K562 (cell line): ENCODE results near the gene GRIK1. TPM values are rescaled to one million over a fixed set of nuclear protein-coding genes. Genes with fewer than 3 reads are reported as not detected.
A peak's percentile ranks its signal among the peaks of the same experiment; 100 is the strongest.

Experiments
- ARHGAP35 ChIP-seq: fragments of 450-650 bp; IDR thresholded peaks from 2 replicates; pipeline ENCODE4 v1.6.1; 2018; ENCODE audit not compliant: partially characterized antibody
- ARID4B ChIP-seq: sonication (generic); formaldehyde crosslinking; IDR thresholded peaks from 2 replicates; pipeline ENCODE4 v1.8.0; 2022; ENCODE audit warnings: mild to moderate bottlenecking, missing genetic modification reagents
- HLTF ChIP-seq: fragments of 450-650 bp; IDR thresholded peaks from 2 replicates; pipeline ENCODE4 v1.6.1; 2016
- HSF4 ChIP-seq: fragments of 250-450 bp; sonication (Bioruptor Pico); IDR thresholded peaks from 2 replicates; pipeline ENCODE4 v2.1.2; 2022; ENCODE audit warnings: mild to moderate bottlenecking, moderate library complexity, borderline replicate concordance
- LARP7 ChIP-seq: fragments of 450-650 bp; IDR thresholded peaks from 2 replicates; pipeline ENCODE4 v1.6.1; 2016
- MGA ChIP-seq: fragments of 450-650 bp; IDR thresholded peaks from 2 replicates; pipeline ENCODE4 v1.6.1; 2016; ENCODE audit warnings: mild to moderate bottlenecking, moderate library complexity
- NRF1 ChIP-seq, 2 experiments: fragments of 450-650 bp; IDR thresholded peaks in 1 of 2; conservative IDR thresholded peaks in 1 of 2; 2 replicates each; pipeline ENCODE4 v1.6.1; 2014; ENCODE audit warnings: mild to moderate bottlenecking in 2 of 2
- PURB ChIP-seq: sonication (generic); formaldehyde crosslinking; IDR thresholded peaks from 2 replicates; pipeline ENCODE4 v1.9.0; 2021; ENCODE audit warnings: low read depth, mild to moderate bottlenecking, missing genetic modification reagents
- ZBTB9 ChIP-seq: fragments of 450-650 bp; formaldehyde crosslinking; IDR thresholded peaks from 2 replicates; pipeline ENCODE4 v1.4.0; 2020; ENCODE audit warnings: mild to moderate bottlenecking, moderate library complexity
- ZEB2 ChIP-seq: fragments of 450-650 bp; IDR thresholded peaks from 2 replicates; pipeline ENCODE4 v1.6.1; 2016
- ZNF76 ChIP-seq: fragments of 250-450 bp; sonication (Bioruptor Pico); IDR thresholded peaks from 2 replicates; pipeline ENCODE4 v1.4.0; 2020; ENCODE audit warnings: mild to moderate bottlenecking, moderate library complexity, borderline replicate concordance
- polyA plus RNA-seq, 8 experiments: library from polyadenylated mRNA; depleted of rRNA in 4 of 8; stranded (reverse) in 5 of 8; unstranded in 3 of 8; fragments of >200 nt; fragmentation: Nextera tagmentation in 2 of 8; fragmentation: Illumina TruSeq in 1 of 8; extraction: Ambion mirVana in 2 of 8; extraction: Trizol in 1 of 8; gene quantifications; 2 replicates each; pipeline versions ENCODE4 v1.2.1 to v1.2.3, GENCODE V29; 2011 to 2014; ENCODE audit warnings: inconsistent platforms in 1 of 8, missing spikeins in 1 of 8
- total RNA-seq, 7 experiments: library from RNA; depleted of rRNA in 6 of 7; stranded (reverse); fragments of >200 nt in 6 of 7; fragmentation: Illumina TruSeq in 2 of 7; extraction: Trizol in 2 of 7; gene quantifications; 2 replicates each; pipeline versions ENCODE4 v1.2.1 to v1.2.3, GENCODE V29; 2011 to 2021; ENCODE audit warnings: low replicate concordance in 1 of 7

The GRIK1 gene
- total and polyA plus RNA-seq, 9 of the 15 experiments (the other 6 are each of a cell fraction or from before 2014, with no cell fraction given): 0.17 to 2.8 (median 0.53) TPM

- no peak for TF ChIP-seq ARID4B
- no peak for TF ChIP-seq MGA
- TF ChIP-seq ZEB2: 0 out of 2 replicates have a peak, but pooled peaks have one; percentile 20
- no peak for TF ChIP-seq NRF1 (conservative IDR thresholded peaks at IDR 0.05 in 1 of 2, IDR thresholded peaks at IDR 0.05 in 1 of 2)
- TF ChIP-seq LARP7: no peak
- TF ChIP-seq ARHGAP35: no peak
- 0 out of 2 replicates have a peak, but pooled peaks have one; percentile 33 for TF ChIP-seq HSF4 (CRISPR knock-in tag)
- peak; percentile 84; the same call in 1 of the 2 replicates for TF ChIP-seq ZBTB9 (CRISPR knock-in tag)
- TF ChIP-seq ZNF76 (CRISPR knock-in tag): peak; percentile 83
- no peak for TF ChIP-seq HLTF
- TF ChIP-seq PURB (CRISPR knock-in tag): no peak
Observed at GRCh38 chr21:29642551-29643245, 297.1 kb downstream of the GRIK1 start (continued).
